ENCODE data around the gene NUP98.
"Not testable (repeated sequence)": the region's sequence is repeated elsewhere in the genome, so short reads cannot be mapped to it uniquely, and the experiment has no call there.

The NUP98 gene

GRCh38 chr11:3645552-3645951, 151.8 kb downstream of the NUP98 start:
- no peak for TF ChIP-seq CTCF (IDR thresholded peaks at IDR 0.05; ENCODE audit: control insufficient read depth, insufficient read depth, low read depth, low read length, missing control alignments)
- H3K4me3 ChIP-seq (ENCODE audit: control insufficient read depth, low read depth, low read length) = no peak overlapping the region
- DNase-seq (ENCODE audit: low read depth) = no peak

- no peak for TF ChIP-seq CTCF (IDR thresholded peaks at IDR 0.05; ENCODE audit: control insufficient read depth, insufficient read depth, low read depth, low read length, missing control alignments)
- no peak within 1 kb of the TSS for H3K4me3 ChIP-seq (ENCODE audit: control insufficient read depth, low read depth, low read length)
- DNase-seq (ENCODE audit: low read depth) = no peak
These were observed 152.5 kb downstream of the NUP98 start, which contains the start of gene ART1 for GRCh38 chr11:3644817-3645235. TSS of gene ART1 (plus strand) at chr11:3645128. CDS start at chr11:3659214, 14,086 bp downstream.

- DNase-seq (ENCODE audit: low read depth); H3K4me3 ChIP-seq (ENCODE audit: control insufficient read depth, low read depth, low read length): not testable (repeated sequence)
These were observed 154.2 kb downstream of the NUP98 start for GRCh38 chr11:3643102-3643546.

GRCh38 chr11:3642071-3642951, 155.0 kb downstream of the NUP98 start:
- peak overlapping the region; percentile 48 for H3K4me3 ChIP-seq (ENCODE audit: control insufficient read depth, low read depth, low read length)
- TF ChIP-seq CTCF (IDR thresholded peaks at IDR 0.05; ENCODE audit: control insufficient read depth, insufficient read depth, low read depth, low read length, missing control alignments) = no peak
- DNase-seq (ENCODE audit: low read depth) = no peak

- no peak for DNase-seq (ENCODE audit: low read depth)
- H3K4me3 ChIP-seq (ENCODE audit: control insufficient read depth, low read depth, low read length) = peak within 1 kb of the TSS; percentile 48
- TF ChIP-seq CTCF (IDR thresholded peaks at IDR 0.05; ENCODE audit: control insufficient read depth, insufficient read depth, low read depth, low read length, missing control alignments) = no peak
These were observed 155.7 kb downstream of the NUP98 start, which contains the start of gene ART5 for GRCh38 chr11:3641701-3642070. TSS of gene ART5 (minus strand) at chr11:3641992. CDS start at chr11:3641862, 130 bp downstream.

- TF ChIP-seq CTCF (IDR thresholded peaks at IDR 0.05; ENCODE audit: control insufficient read depth, insufficient read depth, low read depth, low read length, missing control alignments) = no peak
- no peak overlapping the region for H3K4me3 ChIP-seq (ENCODE audit: control insufficient read depth, low read depth, low read length)
- DNase-seq (ENCODE audit: low read depth) = no peak
These were observed 156.2 kb downstream of the NUP98 start for GRCh38 chr11:3641191-3641590.

- TF ChIP-seq CTCF (IDR thresholded peaks at IDR 0.05; ENCODE audit: control insufficient read depth, insufficient read depth, low read depth, low read length, missing control alignments) = no peak
- DNase-seq (ENCODE audit: low read depth) = no peak
- H3K4me3 ChIP-seq (ENCODE audit: control insufficient read depth, low read depth, low read length) = no peak overlapping the region
These were observed 157.5 kb downstream of the NUP98 start for GRCh38 chr11:3639841-3640240.
